Esophagus squamous epithelium (tissue), 5 donors: ENCODE results near the gene WNK1. TPM values are rescaled to one million over a fixed set of nuclear protein-coding genes. Genes with fewer than 3 reads are reported as not detected.

Experiments
- DNase-seq: peaks from one replicate; lab custom pipeline; 2025; lab: John Stamatoyannopoulos, UW
- H3K27ac ChIP-seq, 4 donors: fragments of 200-600 bp; sonication (generic); one replicate each; pipeline ENCODE4 v1.5.1; 2016 to 2019; ENCODE audit warnings: mild to moderate bottlenecking in 1 of 4
- H3K27me3 ChIP-seq, 4 donors: fragments of 200-600 bp; sonication (generic); 1 replicate in 3 of 4; 2 replicates in 1 of 4; pipeline versions ENCODE4 v1.5.1 to v1.6.0; 2017 to 2021; ENCODE audit warnings: antibody characterized with exemption in 1 of 4
- H3K36me3 ChIP-seq, 3 donors: fragments of 200-600 bp; sonication (generic); one replicate each; pipeline ENCODE4 v1.5.1; 2016 to 2019
- H3K4me1 ChIP-seq, 3 donors: fragments of 200-600 bp; sonication (generic); one replicate each; pipeline ENCODE4 v1.5.1; 2017 to 2019
- H3K4me3 ChIP-seq, 4 donors: fragments of 200-600 bp; sonication (generic); 1 replicate in 3 of 4; 2 replicates in 1 of 4; pipeline ENCODE4 v1.5.1; 2016 to 2019; ENCODE audit warnings: mild to moderate bottlenecking in 2 of 4, moderate library complexity in 1 of 4
- H3K9me3 ChIP-seq, 3 donors: fragments of 200-600 bp; sonication (generic); one replicate each; pipeline ENCODE4 v1.5.1; 2016 to 2019
- CTCF ChIP-seq, 6 experiments: fragments of 450-650 bp in 4 of 6; fragments of 200-600 bp in 2 of 6; sonication (generic) in 2 of 6; IDR thresholded peaks; one replicate each; pipeline ENCODE4 v1.5.1; 2016 to 2019; ENCODE audit warnings: antibody characterized with exemption in 6 of 6, mild to moderate bottlenecking in 4 of 6, moderate library complexity in 4 of 6
- POLR2A ChIP-seq, 4 donors: fragments of 450-650 bp; IDR thresholded peaks; one replicate each; pipeline ENCODE4 v1.6.1; 2017; ENCODE audit warnings: antibody characterized with exemption in 4 of 4, mild to moderate bottlenecking in 4 of 4, moderate library complexity in 3 of 4
- WGBS, 2 donors: methylation state at CpG; one replicate each; pipeline ENCODE4 v1.1.5; 2018; 5-methylcytosine and 5-hydroxymethylcytosine counted together
- intact Hi-C: fragments of 100-400 bp; cut with DNase I; formaldehyde crosslinking; loops from one replicate; pipeline ENCODE4 v1.15.0; 2022
- total RNA-seq, 4 donors: library from RNA; depleted of rRNA; stranded (reverse); fragments of >200 nt; gene quantifications; one replicate each; pipeline ENCODE4 v1.1.0, GENCODE V29; 2016
- donor health status: DM: yes; HTN: yes; CAD: no.

WNK1 gene
- total RNA-seq, 4 donors from 2014 or later = 120 to 269 (median 204) TPM

- Histone ChIP-seq H3K9me3 (no peaks in the 10 kb centered on the region), H3K27ac (no peak overlapping the region), H3K4me3 (no peak overlapping the region), H3K4me1 (peaks cover 0 to 37% (median 6%) of the 10 kb centered on the region in 3 donors), H3K27me3 (no peaks in the 10 kb centered on the region), H3K36me3 (peaks cover 4 to 100% (median 25%) of the 10 kb centered on the region in 3 donors)
- TF ChIP-seq POLR2A (IDR thresholded peaks at IDR 0.05) = no peak
- no peak for TF ChIP-seq CTCF (IDR thresholded peaks at IDR 0.05)
- 69 to 73% methylated on average over 1 of the region's 1 CpG for WGBS, 2 donors
- no peak for DNase-seq
- intact Hi-C loops = no loop called here
Observed at GRCh38 chr12:865614-866013, 113.2 kb downstream of the WNK1 start.

GRCh38 chr12:867905-868304 lies 115.5 kb downstream of the WNK1 start:
- DNase-seq = no peak
- H3K9me3 ChIP-seq = no peaks in the 10 kb centered on the region
- peaks cover 4 to 100% (median 28%) of the 10 kb centered on the region in 3 donors for H3K36me3 ChIP-seq

GRCh38 chr12:868722-869121 lies 116.3 kb downstream of the WNK1 start:
- H3K27ac ChIP-seq = no peak overlapping the region
- TF ChIP-seq POLR2A (IDR thresholded peaks at IDR 0.05) (no peak), CTCF (IDR thresholded peaks at IDR 0.05) (no peak)
- H3K9me3 ChIP-seq = no peaks in the 10 kb centered on the region
- H3K27me3 ChIP-seq = no peaks in the 10 kb centered on the region
- DNase-seq = no peak
- H3K4me1 ChIP-seq = peaks cover 0 to 7% (median 0%) of the 10 kb centered on the region in 3 donors
- 77 to 90% methylated on average over 3 of the region's 3 CpGs for WGBS, 2 donors
- peaks cover 4 to 100% (median 29%) of the 10 kb centered on the region in 3 donors for H3K36me3 ChIP-seq
- intact Hi-C loops = no loop called here
- H3K4me3 ChIP-seq = no peak overlapping the region

More at GRCh38 chr12:867905-868304, 115.5 kb downstream of the WNK1 start:
- no peak overlapping the region for H3K27ac ChIP-seq
- H3K4me1 ChIP-seq = peaks cover 0 to 14% (median 0%) of the 10 kb centered on the region in 3 donors
- no peak overlapping the region for H3K4me3 ChIP-seq
- intact Hi-C loops = no loop called here
- H3K27me3 ChIP-seq = no peaks in the 10 kb centered on the region
- WGBS, 2 donors = 93 to 97% methylated on average over 4 to 5 of the region's 5 CpGs
- no peak for TF ChIP-seq CTCF (IDR thresholded peaks at IDR 0.05)
- no peak for TF ChIP-seq POLR2A (IDR thresholded peaks at IDR 0.05)

- no peak for DNase-seq
Observed at GRCh38 chr12:870378-870777, 118.0 kb downstream of the WNK1 start.

GRCh38 chr12:873954-874353 lies 121.6 kb downstream of the WNK1 start:
- 31 to 48% methylated on average over 2 of the region's 2 CpGs for WGBS, 2 donors
- TF ChIP-seq CTCF (IDR thresholded peaks at IDR 0.05) (no peak), POLR2A (IDR thresholded peaks at IDR 0.05) (no peak)
- DNase-seq = no peak
- no peak overlapping the region for H3K4me3 ChIP-seq
- no peak overlapping the region for H3K27ac ChIP-seq
- no peaks in the 10 kb centered on the region for H3K4me1 ChIP-seq
- intact Hi-C loops = no loop called here
- H3K36me3 ChIP-seq = peaks cover 0 to 100% (median 16%) of the 10 kb centered on the region in 3 donors
- no peaks in the 10 kb centered on the region for H3K27me3 ChIP-seq
- no peaks in the 10 kb centered on the region for H3K9me3 ChIP-seq

More at GRCh38 chr12:870378-870777, 118.0 kb downstream of the WNK1 start:
- Histone ChIP-seq H3K27ac (no peak overlapping the region), H3K36me3 (peaks cover 4 to 100% (median 29%) of the 10 kb centered on the region in 3 donors), H3K4me1 (no peaks in the 10 kb centered on the region), H3K9me3 (no peaks in the 10 kb centered on the region), H3K27me3 (no peaks in the 10 kb centered on the region), H3K4me3 (no peak overlapping the region)
- TF ChIP-seq POLR2A (IDR thresholded peaks at IDR 0.05) (no peak), CTCF (IDR thresholded peaks at IDR 0.05) (no peak)
- intact Hi-C loops = no loop called here
- WGBS, 2 donors = 74 to 88% methylated on average over 1 of the region's 1 CpG
